ENCODE measurements around the gene DGCR6L.

DNA sequence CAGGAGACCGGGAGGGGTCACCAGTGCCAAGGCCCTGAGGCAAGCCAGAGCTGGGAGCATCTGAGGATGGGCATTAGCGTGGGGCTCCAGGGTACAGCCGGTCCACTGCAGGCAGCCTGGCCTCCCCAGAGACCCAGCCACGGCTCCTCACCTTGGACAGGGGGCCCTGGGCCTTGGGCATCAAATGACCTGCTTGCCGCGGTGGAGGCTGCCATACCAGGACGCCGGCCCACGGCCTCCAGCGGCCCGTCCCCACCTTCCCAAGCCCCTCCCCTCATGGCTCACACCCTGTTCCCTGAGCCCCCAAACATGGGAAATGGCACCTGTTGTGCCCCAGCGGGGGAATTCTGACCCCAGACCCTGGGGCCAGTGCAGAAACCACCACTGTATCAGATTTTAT is 39.0 kb downstream of the DGCR6L start:
- TF ChIP-seq, protein P1, sequence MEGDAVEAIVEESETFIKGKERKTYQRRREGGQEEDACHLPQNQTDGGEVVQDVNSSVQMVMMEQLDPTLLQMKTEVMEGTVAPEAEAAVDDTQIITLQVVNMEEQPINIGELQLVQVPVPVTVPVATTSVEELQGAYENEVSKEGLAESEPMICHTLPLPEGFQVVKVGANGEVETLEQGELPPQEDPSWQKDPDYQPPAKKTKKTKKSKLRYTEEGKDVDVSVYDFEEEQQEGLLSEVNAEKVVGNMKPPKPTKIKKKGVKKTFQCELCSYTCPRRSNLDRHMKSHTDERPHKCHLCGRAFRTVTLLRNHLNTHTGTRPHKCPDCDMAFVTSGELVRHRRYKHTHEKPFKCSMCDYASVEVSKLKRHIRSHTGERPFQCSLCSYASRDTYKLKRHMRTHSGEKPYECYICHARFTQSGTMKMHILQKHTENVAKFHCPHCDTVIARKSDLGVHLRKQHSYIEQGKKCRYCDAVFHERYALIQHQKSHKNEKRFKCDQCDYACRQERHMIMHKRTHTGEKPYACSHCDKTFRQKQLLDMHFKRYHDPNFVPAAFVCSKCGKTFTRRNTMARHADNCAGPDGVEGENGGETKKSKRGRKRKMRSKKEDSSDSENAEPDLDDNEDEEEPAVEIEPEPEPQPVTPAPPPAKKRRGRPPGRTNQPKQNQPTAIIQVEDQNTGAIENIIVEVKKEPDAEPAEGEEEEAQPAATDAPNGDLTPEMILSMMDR (conservative IDR thresholded peaks at IDR 0.05; ENCODE audit: low read length) = no peak
- TF ChIP-seq EZH2phosphoT487 (IDR thresholded peaks at IDR 0.05; ENCODE audit: borderline replicate concordance, low read depth, low read length) = no peak

Measured in OCI-LY7 (cell line).